A549 treated with AZD9567 at 1 μM for 4 hours (cell line): ENCODE data around the gene ADAMTSL2. TPM values are rescaled to one million over a fixed set of nuclear protein-coding genes. Genes with fewer than 3 reads are reported as not detected.

Source experiments
- total RNA-seq: library from RNA; stranded (reverse); fragments of 200-300 nt; extraction: Qiagen RNA extraction; gene quantifications from 5 replicates; pipeline ENCODE4 v1.2.3, GENCODE V29; 2022; ENCODE audit not compliant: insufficient read depth

ADAMTSL2 gene
- total RNA-seq: 0.05 TPM in 1 of 5 replicates, not detected in the others

DNA sequence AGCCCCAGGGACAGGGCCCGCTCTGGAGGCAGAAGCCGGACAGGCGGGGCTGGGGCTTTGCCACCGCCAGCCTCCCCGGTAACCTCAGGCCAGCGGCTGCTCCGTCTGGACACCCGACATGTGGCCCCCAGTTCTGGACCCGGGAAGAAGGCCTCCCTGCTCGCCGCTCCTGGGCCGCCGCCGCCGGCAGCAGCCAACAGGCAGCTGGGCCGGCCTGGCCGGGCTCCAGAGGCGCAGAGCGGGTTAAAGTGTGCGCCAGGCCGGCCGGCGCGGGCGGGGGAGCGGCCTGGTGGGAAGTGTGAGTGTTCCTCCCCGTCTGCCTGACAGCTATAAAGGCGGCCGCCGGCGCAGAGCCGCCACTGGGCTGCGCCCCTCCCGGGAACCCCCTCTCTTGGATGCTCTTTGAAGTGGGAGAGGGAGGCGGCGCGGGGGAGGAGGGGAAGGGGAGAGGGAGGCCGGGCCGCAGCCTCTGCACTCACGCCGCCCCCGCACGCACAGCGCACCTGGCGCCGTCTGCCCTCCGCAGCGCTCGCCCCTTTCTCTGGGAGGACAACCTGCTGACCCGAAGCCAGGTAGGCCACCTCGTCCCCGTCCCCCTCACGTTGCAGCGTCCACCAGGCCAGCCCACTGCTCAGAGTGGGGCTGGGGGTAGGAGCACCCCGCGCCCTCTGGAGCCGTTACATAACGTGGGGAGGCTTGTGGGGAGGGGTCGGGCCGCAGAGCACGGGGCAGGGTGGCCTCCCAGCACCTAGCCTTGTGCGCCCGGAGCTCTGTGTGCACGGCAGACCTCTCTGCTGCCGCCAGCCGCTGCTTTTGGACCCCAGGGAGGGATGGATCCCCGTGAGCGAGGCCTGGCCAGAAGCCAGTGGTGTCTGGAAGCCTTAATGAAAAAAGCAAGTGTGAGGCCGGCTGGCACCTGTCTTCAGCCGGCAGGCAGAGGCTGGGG, at the start of gene ADAMTSL2:
TSS of gene ADAMTSL2 (plus strand) at position 359 of the 946 bp plus-strand sequence. CDS start 2,009 bp downstream, outside the sequence.

DNA sequence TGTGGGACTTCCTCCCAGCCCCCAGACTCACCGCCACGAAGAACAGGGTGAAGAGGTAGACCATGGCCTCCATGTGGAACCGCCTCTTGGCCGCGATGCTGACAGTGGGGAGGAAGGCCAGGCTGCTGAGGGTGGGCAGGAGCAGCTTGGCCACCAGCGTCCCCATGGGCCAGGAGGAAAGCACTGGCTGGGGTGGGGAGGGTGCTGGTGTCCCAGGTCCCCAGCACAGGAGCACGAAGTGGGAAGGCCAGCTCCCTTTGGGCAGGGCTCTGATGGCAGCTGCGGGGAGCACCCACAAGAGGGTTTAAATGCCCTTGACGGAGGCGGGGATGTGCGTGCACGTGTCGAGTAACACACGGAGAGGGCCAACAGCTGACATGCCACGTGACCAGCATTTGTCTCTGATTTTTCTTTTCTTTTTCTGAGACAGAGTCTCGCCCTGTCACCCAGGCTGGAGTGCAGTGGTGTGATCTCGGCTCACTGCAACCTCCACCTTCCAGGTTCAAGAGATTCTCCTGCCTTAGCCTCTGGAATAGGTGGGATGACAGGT, 9.8 kb upstream of the ADAMTSL2 start, which contains the start of gene MYMK:
TSS of gene MYMK (minus strand) at position 281 of the 550 bp plus-strand sequence. CDS start at position 166, 115 bp downstream.

GRCh38 chr9:133609311-133610098, 75.0 kb downstream of the ADAMTSL2 start, which contains the start of gene FAM163B:
TSS of gene FAM163B (minus strand) at chr9:133609389. CDS start at chr9:133580223, 29,166 bp downstream.

Other genes with a start within 250 kb of the ADAMTSL2 start
- 18.0 to 32.3 TPM (median 26.1 TPM) in 5 replicates for gene SURF6, start 198.5 kb upstream of the ADAMTSL2 start, total RNA-seq
- gene MED22, start 186.6 kb upstream of the ADAMTSL2 start, total RNA-seq: 22.0 to 29.7 TPM (median 28.3 TPM) in 5 replicates
- gene RPL7A, start 186.5 kb upstream of the ADAMTSL2 start, total RNA-seq: 3,359 to 3,571 TPM (median 3,504 TPM) in 5 replicates
- gene SURF1, start 178.2 kb upstream of the ADAMTSL2 start, total RNA-seq: 43.9 to 54.8 TPM (median 47.5 TPM) in 5 replicates
- 38.4 to 57.3 TPM (median 52.3 TPM) in 5 replicates for gene SURF2, start 178.2 kb upstream of the ADAMTSL2 start, total RNA-seq
- gene SURF4, start 158.6 kb upstream of the ADAMTSL2 start, total RNA-seq: 191 to 201 TPM (median 199 TPM) in 5 replicates
- 0.54 to 1.1 TPM (median 0.81 TPM) in 4 of 5 replicates, not detected in the other for gene STKLD1, start 158.3 kb upstream of the ADAMTSL2 start, total RNA-seq
- 32.2 to 36.8 TPM (median 33.9 TPM) in 5 replicates for gene REXO4, start 116.7 kb upstream of the ADAMTSL2 start, total RNA-seq
- gene ADAMTS13, start 112.3 kb upstream of the ADAMTSL2 start, total RNA-seq: 0.46 to 3.2 TPM (median 0.55 TPM) in 5 replicates
- 4.1 to 5.8 TPM (median 4.6 TPM) in 5 replicates for gene CACFD1, start 74.7 kb upstream of the ADAMTSL2 start, total RNA-seq
- 18.5 to 22.2 TPM (median 21.0 TPM) in 5 replicates for gene SLC2A6, start 55.6 kb upstream of the ADAMTSL2 start, total RNA-seq
- not detected in 5 replicates for gene MYMK, start 9.7 kb upstream of the ADAMTSL2 start, total RNA-seq
- not detected in 5 replicates for gene FAM163B, start 74.7 kb downstream of the ADAMTSL2 start, total RNA-seq
- gene DBH, start 101.7 kb downstream of the ADAMTSL2 start, total RNA-seq: not detected in 5 replicates
- gene SARDH, start 203.6 kb downstream of the ADAMTSL2 start, total RNA-seq: 0.09 to 0.13 TPM (median 0.11 TPM) in 4 of 5 replicates, not detected in the other